Activated CD8-positive, alpha-beta T cell treated with anti-CD3 and anti-CD28 coated beads for 36 hours (primary cell): ENCODE results near the gene CLEC2L. TPM values are rescaled to one million over a fixed set of nuclear protein-coding genes. Genes with fewer than 3 reads are reported as not detected.

Source experiments
- ATAC-seq: fragments of 200-7000 bp; cut with Tn5 transposase; one replicate; pipeline ENCODE4 v1.10.0; 2021; ENCODE audit warnings: mild to moderate bottlenecking, moderate library complexity
- CTCF ChIA-PET: fragments of 350-600 bp; sonication (Branson Sonifier 250); formaldehyde crosslinking; loops from one replicate; lab custom pipeline; 2021; ENCODE audit warnings: antibody characterized with exemption; lab: Charles Lee
- POLR2A ChIA-PET: fragments of 350-600 bp; sonication (Branson Sonifier 250); formaldehyde crosslinking; loops from one replicate; lab custom pipeline; 2021; ENCODE audit warnings: antibody characterized with exemption; lab: Charles Lee
- DNase-seq: peaks from one replicate; pipeline ENCODE4 v3.0.0-alpha.2; 2020
- H3K27ac Mint-ChIP-seq: one replicate; pipeline ENCODE4 v1.8.0; 2021; ENCODE audit warnings: mild to moderate bottlenecking, mixed read lengths
- H3K27me3 Mint-ChIP-seq: one replicate; pipeline ENCODE4 v1.8.0; 2021; ENCODE audit warnings: mixed read lengths
- H3K36me3 Mint-ChIP-seq: one replicate; pipeline ENCODE4 v1.8.0; 2021; ENCODE audit warnings: low read depth, mixed read lengths
- H3K4me1 Mint-ChIP-seq: one replicate; pipeline ENCODE4 v1.8.0; 2021; ENCODE audit warnings: low read depth, mixed read lengths
- H3K4me3 Mint-ChIP-seq: one replicate; pipeline ENCODE4 v1.8.0; 2021; ENCODE audit warnings: mild to moderate bottlenecking, moderate library complexity, mixed read lengths
- H3K9me3 Mint-ChIP-seq: one replicate; pipeline ENCODE4 v1.8.0; 2021; ENCODE audit warnings: mixed read lengths
- CTCF ChIP-seq: fragments of 200-600 bp; IDR thresholded peaks from one replicate; pipeline ENCODE4 v1.8.0; 2022; ENCODE audit warnings: antibody characterized with exemption, mild to moderate bottlenecking
- intact Hi-C: fragments of 100-400 bp; cut with micrococcal nuclease; formaldehyde crosslinking; loops from one replicate; pipeline ENCODE4 v1.10.0; 2022
- total RNA-seq, 2 experiments: library from RNA; stranded (reverse); gene quantifications; one replicate each; pipeline ENCODE4 v1.2.3, GENCODE V29; 2021

CLEC2L gene
- total RNA-seq, 2 experiments from 2014 or later: not detected

- intact Hi-C loops: no loop called here
- ATAC-seq: no peak
Measured at GRCh38 chr7:139541600-139542307, 18.3 kb downstream of the CLEC2L start.

GRCh38 chr7:139542308-139543151, 19.0 kb downstream of the CLEC2L start:
- Mint-ChIP-seq H3K27ac (no peak overlapping the region), H3K36me3 (no peaks in the 10 kb centered on the region), H3K4me3 (no peak overlapping the region), H3K9me3 (no peaks in the 10 kb centered on the region), H3K27me3 (no peaks in the 10 kb centered on the region), H3K4me1 (no peaks in the 10 kb centered on the region)
- intact Hi-C loops: no loop called here
- DNase-seq (no peak), ATAC-seq (no peak)
- no peak for TF ChIP-seq CTCF
- CTCF ChIA-PET: no interaction called here
- POLR2A ChIA-PET: no interaction called here

More at GRCh38 chr7:139541600-139542307, 18.3 kb downstream of the CLEC2L start:
- no peak overlapping the region for H3K4me3 Mint-ChIP-seq
- POLR2A ChIA-PET: no interaction called here
- CTCF ChIA-PET: interaction anchor here (2.0 kb wide), 1 partner anchor 60 kb away, joined by 7 read pairs; no protein-coding TSS in a partner anchor
- no peaks in the 10 kb centered on the region for H3K27me3 Mint-ChIP-seq
- H3K9me3 Mint-ChIP-seq: no peaks in the 10 kb centered on the region
- H3K27ac Mint-ChIP-seq: no peak overlapping the region
- no peak for TF ChIP-seq CTCF
- no peak for DNase-seq
- H3K36me3 Mint-ChIP-seq: no peaks in the 10 kb centered on the region
- no peaks in the 10 kb centered on the region for H3K4me1 Mint-ChIP-seq

- ChIA-PET CTCF (no interaction called here), POLR2A (no interaction called here)
- DNase-seq (peak; percentile 9), ATAC-seq (no peak)
- H3K27me3 Mint-ChIP-seq: no peaks in the 10 kb centered on the region
- no peaks in the 10 kb centered on the region for H3K36me3 Mint-ChIP-seq
- no peak overlapping the region for H3K4me3 Mint-ChIP-seq
- no peak overlapping the region for H3K27ac Mint-ChIP-seq
- no peaks in the 10 kb centered on the region for H3K9me3 Mint-ChIP-seq
- H3K4me1 Mint-ChIP-seq: no peaks in the 10 kb centered on the region
- TF ChIP-seq CTCF: no peak
- intact Hi-C loops: no loop called here
Measured at GRCh38 chr7:139543801-139544603, 20.5 kb downstream of the CLEC2L start.

GRCh38 chr7:139544645-139545044, 21.2 kb downstream of the CLEC2L start:
- Mint-ChIP-seq H3K36me3 (no peaks in the 10 kb centered on the region), H3K4me3 (no peak overlapping the region), H3K9me3 (no peaks in the 10 kb centered on the region), H3K27me3 (no peaks in the 10 kb centered on the region), H3K4me1 (no peaks in the 10 kb centered on the region), H3K27ac (no peak overlapping the region)
- intact Hi-C loops: no loop called here
- ChIA-PET CTCF (no interaction called here), POLR2A (no interaction called here)
- TF ChIP-seq CTCF: no peak
- DNase-seq (no peak), ATAC-seq (no peak)
